NCI-H1694 treated with DMSO at 0.1 percent for 48 hours (cell line): ENCODE results near the gene MRPS34.
A peak's percentile ranks its signal among the peaks of the same experiment; 100 is the strongest.

ENCODE experiments used
- DNase-seq: peaks from one replicate; lab custom pipeline; 2025; lab: John Stamatoyannopoulos, UW

Gene MRPS34

GRCh38 chr16:1781254-1781653 is 8.3 kb upstream of the MRPS34 start:
- DNase-seq, result no peak

- DNase-seq, result no peak
Measured at GRCh38 chr16:1780677-1781072, 7.7 kb upstream of the MRPS34 start.

- no peak for DNase-seq
Measured at GRCh38 chr16:1779741-1780676, 7.1 kb upstream of the MRPS34 start.

- DNase-seq, result no peak
Measured at GRCh38 chr16:1779234-1779701, 6.3 kb upstream of the MRPS34 start.

- no peak for DNase-seq
Measured at GRCh38 chr16:1778200-1779179, 5.6 kb upstream of the MRPS34 start.

GRCh38 chr16:1777375-1778199 is 4.7 kb upstream of the MRPS34 start:
- DNase-seq, result no peak

- no peak for DNase-seq
Measured at GRCh38 chr16:1776991-1777374, 4.0 kb upstream of the MRPS34 start.

- DNase-seq, result no peak
Measured at GRCh38 chr16:1776672-1776955, 3.7 kb upstream of the MRPS34 start.

GRCh38 chr16:1775846-1776671 is 3.1 kb upstream of the MRPS34 start:
- DNase-seq, result no peak

- DNase-seq, result no peak
Measured at GRCh38 chr16:1775006-1775845, 2.3 kb upstream of the MRPS34 start.

GRCh38 chr16:1774448-1774780 is 1.5 kb upstream of the MRPS34 start:
- DNase-seq, result no peak

GRCh38 chr16:1773703-1774447 is 941 bp upstream of the MRPS34 start:
- DNase-seq, result no peak

GRCh38 chr16:1772362-1772907 is 499 bp downstream of the MRPS34 start, which contains the start of gene EME2:
EME2 (plus strand) TSS chr16:1772810; CDS start chr16:1773228, 418 bp downstream.
- peak; percentile 15 for DNase-seq

GRCh38 chr16:1771864-1772361 is 1.0 kb downstream of the MRPS34 start:
- DNase-seq, result no peak

GRCh38 chr16:1771188-1771863 is 1.6 kb downstream of the MRPS34 start, which contains the start of gene NME3:
NME3 (minus strand) TSS chr16:1771543; CDS start chr16:1771534, 9 bp downstream.
- DNase-seq, result no peak

- no peak for DNase-seq
Measured at GRCh38 chr16:1770328-1771187, 2.4 kb downstream of the MRPS34 start.
